ENCODE measurements around the gene CDH13.

CDH13 gene

GRCh38 chr16:83397601-83398291 lies 771.0 kb downstream of the CDH13 start:
- DNase-seq: no peak

DNA sequence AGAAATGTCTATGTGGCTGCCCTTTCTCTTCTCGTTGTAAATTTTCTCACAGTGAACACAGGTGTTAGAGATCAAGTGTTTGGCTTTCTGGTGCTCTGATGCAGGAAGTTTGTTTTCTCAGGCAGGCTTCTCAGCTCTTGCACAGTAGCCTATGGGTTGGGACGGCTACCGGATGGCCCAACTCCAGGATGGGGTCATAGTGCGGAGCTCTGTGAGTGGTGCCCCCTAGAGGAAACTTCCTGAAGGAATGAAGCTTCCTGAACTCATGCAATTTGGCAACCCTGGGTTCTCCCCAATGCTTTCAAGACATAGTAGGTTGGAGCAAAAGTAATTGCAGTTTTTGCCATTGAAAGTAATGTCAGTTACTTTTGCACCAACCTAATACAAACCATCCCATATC lies 773.5 kb downstream of the CDH13 start:
- DNase-seq: no peak

DNA sequence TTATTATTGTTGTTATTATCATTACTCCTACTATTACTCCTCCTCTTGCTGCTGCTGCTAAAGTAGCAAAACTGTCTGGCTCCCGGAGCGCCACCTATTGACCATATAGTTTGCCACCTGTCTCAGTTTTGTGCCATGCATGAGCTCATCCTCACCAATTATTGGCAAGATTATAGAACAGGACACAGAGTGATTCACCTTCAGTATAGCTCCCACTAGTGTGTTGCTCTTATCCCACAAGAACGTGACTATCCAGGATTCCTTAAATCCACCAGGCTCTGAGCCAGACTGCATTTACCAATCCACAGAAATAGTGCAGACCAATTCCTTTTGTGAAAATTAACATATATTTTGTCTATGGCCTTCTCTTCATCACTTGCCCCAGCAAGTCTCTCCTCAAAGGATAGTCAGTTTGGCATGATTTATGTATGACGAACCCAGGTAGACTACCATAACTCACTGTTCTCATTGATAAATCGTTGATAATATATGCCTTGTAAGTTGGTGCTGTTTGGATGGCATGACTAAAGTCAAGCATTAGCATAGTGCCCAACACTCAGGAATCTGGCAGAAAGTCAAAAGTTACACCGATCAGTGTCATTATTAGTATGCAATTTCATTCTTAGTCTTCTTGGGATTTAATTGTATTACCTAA lies 775.5 kb downstream of the CDH13 start:
- DNase-seq: no peak

GRCh38 chr16:83402967-83403366 lies 776.2 kb downstream of the CDH13 start:
- no peak for DNase-seq

DNA sequence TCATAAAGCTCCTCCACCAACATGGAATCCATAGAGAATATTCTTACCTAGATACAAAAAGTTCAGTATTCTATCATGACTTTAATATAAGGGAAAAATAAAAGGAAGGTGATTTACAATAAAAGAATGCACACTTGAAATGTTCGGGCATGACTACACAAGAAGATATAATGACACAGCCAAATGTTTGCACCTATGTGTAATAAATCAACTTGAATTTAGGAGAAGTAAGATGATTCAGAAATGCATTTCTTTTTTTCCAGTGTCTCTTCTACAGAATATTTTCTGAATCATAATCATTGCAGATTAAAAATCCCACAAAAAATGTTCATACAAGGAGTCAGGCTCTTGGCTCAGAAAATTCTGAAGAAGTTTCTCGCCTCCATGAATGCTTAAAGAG lies 777.0 kb downstream of the CDH13 start:
- DNase-seq: no peak

DNA sequence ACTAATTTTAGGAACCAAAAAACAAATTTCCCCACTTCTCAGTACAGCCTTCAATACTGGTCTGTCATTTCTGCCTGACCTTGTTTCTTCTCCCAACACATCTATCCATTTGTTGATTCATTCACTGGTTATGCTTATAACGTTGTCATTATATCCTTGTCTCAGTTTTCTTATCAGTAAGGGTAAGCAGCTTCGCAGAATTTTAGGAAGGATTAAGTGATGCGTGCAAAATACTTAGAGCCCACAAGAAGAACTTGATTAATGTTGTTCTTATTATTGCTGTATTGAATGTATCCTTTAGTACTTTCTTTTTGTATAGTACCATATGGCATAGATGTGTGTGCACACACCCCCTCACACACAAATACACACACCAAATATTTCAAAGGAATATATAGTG lies 777.5 kb downstream of the CDH13 start:
- no peak for DNase-seq

DNA sequence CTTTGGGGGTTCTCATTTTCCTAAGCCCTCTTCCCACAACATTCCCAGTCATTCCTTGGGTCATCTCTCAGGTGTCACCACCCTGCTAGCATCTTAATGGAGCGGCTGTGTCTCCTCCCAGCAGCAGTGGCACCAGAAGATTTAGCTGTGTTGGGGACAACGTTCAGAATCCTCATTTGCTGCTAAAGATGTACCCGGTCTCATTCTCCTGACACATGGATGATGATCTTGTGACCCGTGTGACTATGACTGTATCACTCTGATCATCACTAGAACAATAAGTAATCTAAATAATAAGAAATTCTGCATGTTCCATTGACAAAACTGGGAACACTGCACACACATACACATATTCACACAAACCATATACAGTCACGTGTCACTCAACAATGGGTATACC lies 781.2 kb downstream of the CDH13 start:
- no peak for DNase-seq

DNA sequence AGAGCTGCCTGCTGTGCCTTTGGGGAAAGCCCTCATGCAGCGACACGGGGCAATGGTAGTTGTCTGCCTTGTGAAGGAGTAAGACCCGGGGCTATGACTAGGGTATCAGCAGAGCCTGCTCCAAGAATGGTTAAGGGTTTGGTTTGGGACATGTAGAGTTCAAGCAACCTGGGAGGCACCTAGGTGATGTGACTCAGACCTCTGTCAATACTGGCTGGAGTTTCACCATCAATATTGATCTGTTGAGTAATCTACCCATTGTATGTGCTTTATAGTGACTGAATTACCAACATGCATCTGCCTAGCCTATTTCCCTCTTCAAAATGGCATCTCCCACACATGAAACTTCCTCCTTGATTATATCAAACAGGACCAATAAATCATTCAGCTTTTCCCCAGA lies 782.6 kb downstream of the CDH13 start:
- no peak for DNase-seq

DNA sequence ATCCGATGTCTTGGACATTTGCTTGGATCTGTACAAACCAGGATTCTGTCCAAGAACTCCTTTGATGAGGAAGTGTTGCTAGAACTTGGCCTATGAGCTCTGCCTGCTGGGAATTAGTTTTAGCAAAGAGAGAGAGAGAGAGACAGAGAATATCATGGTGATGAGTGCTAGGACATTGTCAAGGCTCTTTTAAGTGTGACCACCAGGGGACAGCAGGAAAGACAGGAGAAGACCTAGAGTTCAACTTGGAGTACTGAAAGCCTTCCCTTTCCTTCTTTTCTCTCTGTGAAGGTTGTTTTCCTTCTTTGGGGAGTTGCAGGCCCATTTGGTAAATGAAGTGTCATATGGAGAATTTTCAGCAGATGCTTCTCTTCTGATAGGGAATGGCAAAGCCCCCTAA lies 791.8 kb downstream of the CDH13 start:
- no peak for DNase-seq

GRCh38 chr16:83420206-83420760 lies 793.5 kb downstream of the CDH13 start:
- DNase-seq: no peak

- no peak for DNase-seq
Measured at GRCh38 chr16:83433201-83433600, 806.4 kb downstream of the CDH13 start.

DNA sequence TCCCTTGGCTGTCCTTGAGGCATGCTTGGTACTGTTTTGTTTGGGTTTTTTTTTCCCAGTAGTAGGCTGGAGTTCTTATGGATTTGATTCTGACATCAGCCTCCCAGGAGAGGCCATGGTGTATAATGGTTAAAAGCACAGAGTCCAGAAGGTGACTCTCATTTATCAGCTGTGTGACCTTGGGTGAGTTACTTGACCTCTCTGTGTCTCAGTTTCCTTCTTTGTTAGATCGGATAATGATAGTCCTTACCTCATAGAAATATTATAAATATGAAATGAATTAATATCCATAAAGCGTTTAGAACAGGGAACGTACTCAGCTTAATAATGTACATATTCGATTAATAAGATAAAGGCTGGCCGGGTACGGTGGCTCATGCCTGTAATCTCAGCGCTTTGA lies 810.3 kb downstream of the CDH13 start:
- no peak for DNase-seq

- DNase-seq: no peak
Measured at GRCh38 chr16:83438326-83438725, 811.6 kb downstream of the CDH13 start.

- no peak for DNase-seq
Measured at GRCh38 chr16:83439412-83439811, 812.6 kb downstream of the CDH13 start.

GRCh38 chr16:83441517-83441916 lies 814.7 kb downstream of the CDH13 start:
- no peak for DNase-seq

- DNase-seq: no peak
Measured at GRCh38 chr16:83443972-83444371, 817.2 kb downstream of the CDH13 start.

DNA sequence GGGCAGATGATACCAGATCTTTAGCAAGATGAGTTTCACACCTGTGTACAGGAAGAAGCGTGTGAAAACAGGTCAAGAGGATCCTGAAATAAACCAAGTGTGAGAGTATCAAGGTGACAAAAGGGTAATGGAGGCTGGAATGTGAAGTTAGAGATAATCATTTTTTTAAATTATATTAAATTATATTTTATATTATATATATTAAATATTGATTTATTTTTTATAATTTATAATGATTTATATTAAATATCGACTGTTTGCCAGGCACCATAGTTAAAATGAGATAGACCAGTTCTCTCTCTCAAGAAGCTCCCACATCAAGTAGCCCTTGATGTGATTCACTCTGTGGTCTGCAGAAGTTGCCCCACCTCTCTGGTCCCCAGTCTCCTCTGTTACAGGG lies 820.8 kb downstream of the CDH13 start:
- DNase-seq: no peak

DNA sequence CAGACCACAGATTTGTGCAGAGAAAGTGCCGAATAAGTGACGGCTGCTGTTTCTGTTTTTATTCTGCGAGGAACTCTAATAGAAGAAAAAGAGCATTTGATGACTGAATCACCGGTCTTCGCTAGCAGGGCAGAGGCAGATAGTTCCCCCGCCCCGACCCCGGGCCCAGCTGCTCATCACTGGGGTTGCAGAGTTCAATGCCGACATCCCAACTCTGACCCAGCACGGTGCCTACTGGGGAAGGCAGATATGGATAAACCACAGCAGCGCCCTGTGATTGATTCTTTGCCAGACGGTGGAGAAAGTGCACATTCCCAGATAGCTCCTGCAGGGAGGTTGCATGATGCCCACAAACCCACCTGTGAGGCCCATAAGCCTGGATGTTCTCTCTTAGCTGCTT lies 823.1 kb downstream of the CDH13 start:
- DNase-seq: no peak

GRCh38 chr16:83453977-83454376 lies 827.2 kb downstream of the CDH13 start:
- DNase-seq: no peak

DNA sequence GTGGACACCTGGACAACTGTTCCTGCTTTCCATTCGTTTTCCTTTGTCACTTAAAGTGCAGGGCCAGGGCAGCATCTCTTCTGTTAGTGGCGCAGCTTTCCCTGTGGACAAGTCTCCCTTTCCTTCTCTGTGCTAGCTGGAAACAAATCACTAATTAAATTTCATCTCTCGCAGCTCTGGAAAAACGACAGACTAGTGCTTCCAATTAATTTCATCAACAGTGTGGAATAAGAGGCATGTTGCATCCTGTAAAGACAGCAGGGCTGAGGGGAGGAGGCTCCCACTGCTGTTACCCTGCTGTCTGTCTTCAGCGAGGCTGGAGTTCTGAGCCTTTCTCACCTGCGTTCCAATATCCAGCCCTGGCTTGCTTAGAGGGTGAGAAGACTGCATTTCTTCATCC lies 828.9 kb downstream of the CDH13 start:
- DNase-seq: no peak

DNA sequence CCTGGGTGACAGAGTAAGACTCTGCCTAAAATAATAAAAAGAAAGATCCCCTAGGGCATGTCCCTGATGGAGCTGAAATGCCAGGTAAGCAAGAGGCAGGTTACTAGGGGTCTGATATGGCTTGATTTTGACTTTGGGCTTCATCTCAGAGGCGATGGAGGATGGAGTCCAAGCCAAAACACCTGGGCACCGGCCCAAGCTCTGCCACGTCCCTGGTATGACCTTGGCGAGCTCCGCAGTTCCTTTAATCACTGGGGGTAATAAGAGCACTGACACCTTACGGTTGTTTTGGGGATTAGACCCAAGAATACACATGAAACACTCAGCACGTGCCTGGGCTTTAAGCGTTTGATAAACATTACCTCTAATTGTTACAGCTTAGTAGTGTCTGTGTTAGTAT lies 830.2 kb downstream of the CDH13 start:
- no peak for DNase-seq

GRCh38 chr16:83458612-83459011 lies 831.8 kb downstream of the CDH13 start:
- no peak for DNase-seq

DNA sequence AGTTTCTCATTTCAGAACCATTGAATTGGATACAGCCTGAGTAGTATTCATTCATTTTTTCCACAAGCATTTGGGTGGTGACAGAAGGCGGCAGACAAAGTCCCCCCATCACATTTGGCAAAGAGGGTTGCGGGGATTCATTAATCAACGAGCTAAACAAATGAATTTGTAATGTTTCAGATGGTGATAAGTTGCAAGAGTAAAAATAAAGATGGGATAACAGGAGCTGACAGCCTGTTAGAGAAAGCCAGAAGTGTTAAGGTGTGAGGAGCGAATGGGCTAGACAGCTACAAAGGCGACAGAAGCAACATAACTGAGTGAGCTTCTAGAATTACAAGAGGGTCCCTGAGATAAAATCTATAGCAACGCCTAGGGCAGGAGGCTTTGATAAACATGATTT lies 838.2 kb downstream of the CDH13 start:
- DNase-seq: no peak

GRCh38 chr16:83470416-83470815 lies 843.6 kb downstream of the CDH13 start:
- DNase-seq: no peak
